Hepatocyte (in vitro differentiated cells): Measurements from ENCODE around the gene CAV1. TPM values are rescaled to one million over a fixed set of nuclear protein-coding genes. Genes with fewer than 3 reads are reported as not detected.

ENCODE experiments used
- DNase-seq: peaks from one replicate; pipeline ENCODE4 v3.0.0-alpha.2; 2016; ENCODE audit warnings: low spot score
- H2AFZ ChIP-seq: fragments of 200-600 bp; sonication (generic); 2 replicates; pipeline ENCODE4 v1.6.0; 2016; ENCODE audit warnings: antibody characterized with exemption, mild to moderate bottlenecking
- H3K27ac ChIP-seq: fragments of 200-600 bp; sonication (generic); 2 replicates; pipeline ENCODE4 v1.5.1; 2016; ENCODE audit warnings: mild to moderate bottlenecking
- H3K27me3 ChIP-seq: fragments of 200-600 bp; sonication (generic); 2 replicates; pipeline ENCODE4 v1.6.1; 2016
- H3K36me3 ChIP-seq: fragments of 200-600 bp; sonication (generic); replicated peaks from 2 replicates; pipeline ENCODE4 v1.5.1; 2016; ENCODE audit warnings: low read depth; ENCODE audit not compliant: insufficient read depth
- H3K4me1 ChIP-seq: fragments of 200-600 bp; sonication (generic); 2 replicates; pipeline ENCODE4 v1.5.1; 2016; ENCODE audit warnings: mild to moderate bottlenecking, moderate library complexity; ENCODE audit not compliant: insufficient read depth
- H3K4me2 ChIP-seq: fragments of 200-600 bp; sonication (generic); 2 replicates; pipeline ENCODE4 v1.6.0; 2016
- H3K4me3 ChIP-seq: fragments of 200-600 bp; sonication (generic); 2 replicates; pipeline ENCODE4 v1.5.1; 2016; ENCODE audit warnings: mild to moderate bottlenecking
- H3K79me2 ChIP-seq: fragments of 200-600 bp; sonication (generic); 2 replicates; pipeline ENCODE4 v1.6.0; 2017; ENCODE audit warnings: mild to moderate bottlenecking
- H3K9me2 ChIP-seq: fragments of 200-600 bp; sonication (generic); replicated peaks from 2 replicates; pipeline ENCODE4 v1.6.0; 2017; ENCODE audit warnings: mild to moderate bottlenecking; ENCODE audit not compliant: insufficient read depth
- H3K9me3 ChIP-seq: fragments of 200-600 bp; sonication (generic); 2 replicates; pipeline ENCODE4 v1.5.1; 2016; ENCODE audit warnings: low read depth, mild to moderate bottlenecking
- H4K20me1 ChIP-seq: fragments of 200-600 bp; sonication (generic); 2 replicates; pipeline ENCODE4 v1.6.0; 2016; ENCODE audit warnings: mild to moderate bottlenecking; ENCODE audit not compliant: insufficient read depth, poor library complexity, severe bottlenecking
- CTCF ChIP-seq: fragments of 200-600 bp; sonication (generic); IDR thresholded peaks from 2 replicates; pipeline ENCODE4 v1.5.1; 2016; ENCODE audit warnings: antibody characterized with exemption, mild to moderate bottlenecking; ENCODE audit not compliant: poor library complexity
- EZH2 ChIP-seq: fragments of 200-600 bp; sonication (generic); IDR thresholded peaks from 2 replicates; pipeline ENCODE4 v1.6.1; 2016; ENCODE audit warnings: antibody characterized with exemption, mild to moderate bottlenecking, borderline replicate concordance
- EZH2phosphoT487 ChIP-seq: fragments of 200-600 bp; sonication (generic); IDR thresholded peaks from one replicate; pipeline ENCODE4 v1.6.1; 2018; ENCODE audit warnings: antibody characterized with exemption, mild to moderate bottlenecking, low read depth, moderate library complexity; ENCODE audit not compliant: unreplicated experiment, severe bottlenecking
- WGBS: methylation state at CpG from one replicate; pipeline ENCODE4 v1.1.6; 2016; ENCODE audit warnings: low lambda C conversion rate; ENCODE audit errors: missing lambda C conversion rate; 5-methylcytosine and 5-hydroxymethylcytosine counted together
- polyA plus RNA-seq: library from polyadenylated mRNA; unstranded; fragments of >200 nt; fragmentation: Nextera tagmentation; extraction: Ambion mirVana; gene quantifications from 2 replicates; pipeline ENCODE4 v1.2.1, GENCODE V29; 2016
- total RNA-seq: library from RNA; depleted of rRNA; stranded (reverse); fragments of >200 nt; gene quantifications from 2 replicates; pipeline ENCODE4 v1.2.3, GENCODE V29; 2014

Gene CAV1
- total and polyA plus RNA-seq, 2 experiments from 2014 or later = 36.0 to 43.3 TPM

GRCh38 chr7:116534790-116535189 lies 10.0 kb downstream of the CAV1 start:
- no peak for DNase-seq
- no peak for TF ChIP-seq EZH2
- no peak for TF ChIP-seq CTCF
- no peak for TF ChIP-seq EZH2phosphoT487
- Histone ChIP-seq H4K20me1 (no peaks in the 10 kb centered on the region), H2AFZ (no peak overlapping the region), H3K4me3 (no peak overlapping the region), H3K9me3 (no peaks in the 10 kb centered on the region), H3K79me2 (no peaks in the 10 kb centered on the region), H3K4me1 (no peaks in the 10 kb centered on the region), H3K27me3 (no peaks in the 10 kb centered on the region), H3K36me3 (no peaks in the 10 kb centered on the region), H3K9me2 (no peaks in the 10 kb centered on the region), H3K4me2 (no peak overlapping the region), H3K27ac (no peak overlapping the region)
- WGBS = 98% methylated on average over 2 of the region's 2 CpGs

- H3K27ac ChIP-seq = no peak overlapping the region
- no peaks in the 10 kb centered on the region for H3K4me1 ChIP-seq
- no peaks in the 10 kb centered on the region for H3K36me3 ChIP-seq
- H3K9me2 ChIP-seq = no peaks in the 10 kb centered on the region
- 87% methylated on average over 1 of the region's 1 CpG for WGBS
- H2AFZ ChIP-seq = no peak overlapping the region
- no peaks in the 10 kb centered on the region for H3K9me3 ChIP-seq
- no peaks in the 10 kb centered on the region for H3K79me2 ChIP-seq
- H4K20me1 ChIP-seq = no peaks in the 10 kb centered on the region
- H3K4me2 ChIP-seq = no peak overlapping the region
- no peak for DNase-seq
- no peaks in the 10 kb centered on the region for H3K27me3 ChIP-seq
- TF ChIP-seq EZH2phosphoT487 (no peak), EZH2 (no peak), CTCF (no peak)
- H3K4me3 ChIP-seq = no peak overlapping the region
Observed at GRCh38 chr7:116535416-116535815, 10.6 kb downstream of the CAV1 start.

- no peak for DNase-seq
- Histone ChIP-seq H3K27ac (no peak overlapping the region), H3K4me3 (no peak overlapping the region), H3K79me2 (no peaks in the 10 kb centered on the region), H3K4me1 (peaks cover 5% of the 10 kb centered on the region), H2AFZ (no peak overlapping the region), H4K20me1 (no peaks in the 10 kb centered on the region), H3K9me3 (no peaks in the 10 kb centered on the region), H3K36me3 (no peaks in the 10 kb centered on the region), H3K9me2 (no peaks in the 10 kb centered on the region), H3K27me3 (no peaks in the 10 kb centered on the region), H3K4me2 (no peak overlapping the region)
- TF ChIP-seq EZH2 (no peak), CTCF (no peak), EZH2phosphoT487 (no peak)
- WGBS = 67% methylated on average over 2 of the region's 2 CpGs
Observed at GRCh38 chr7:116538138-116538537, 13.3 kb downstream of the CAV1 start.

GRCh38 chr7:116539879-116540278 lies 15.0 kb downstream of the CAV1 start:
- Histone ChIP-seq H3K27me3 (no peaks in the 10 kb centered on the region), H3K27ac (no peak overlapping the region), H3K4me1 (peaks cover 5% of the 10 kb centered on the region), H3K9me2 (no peaks in the 10 kb centered on the region), H4K20me1 (no peaks in the 10 kb centered on the region), H2AFZ (no peak overlapping the region), H3K9me3 (no peaks in the 10 kb centered on the region), H3K4me3 (no peak overlapping the region), H3K79me2 (no peaks in the 10 kb centered on the region), H3K4me2 (no peak overlapping the region), H3K36me3 (no peaks in the 10 kb centered on the region)
- TF ChIP-seq EZH2phosphoT487 = no peak
- TF ChIP-seq EZH2 = no peak
- no peak for TF ChIP-seq CTCF
- whole genome bisulfite sequencing = 89% methylated on average over 3 of the region's 3 CpGs
- no peak for DNase-seq
